ENCODE data around the gene ZNF606. TPM values are rescaled to one million over a fixed set of nuclear protein-coding genes. Genes with fewer than 3 reads are reported as not detected.
A peak's percentile ranks its signal among the peaks of the same experiment; 100 is the strongest.

The ZNF606 gene
- 10 to 100 TPM in 3 of 6 donors, 1 to 10 TPM in 3; 6.1 to 16.0 (median 9.3) TPM for polyA plus RNA-seq (ENCODE audit: low read depth in 6 of 6)

- peaks cover 0 to 28% (median 7%) of the 10 kb centered on the region in 7 donors for H3K9me3 Mint-ChIP-seq
- ATAC-seq (ENCODE audit: low read depth in 2 of 2) (peak; percentile 96), DNase-seq (peak; percentile 87)
- H3K27ac Mint-ChIP-seq = peak within 1 kb of the TSS; percentile 92 to 98 (median 96)
- H3K4me1 Mint-ChIP-seq = peaks cover 33 to 65% (median 65%) of the 10 kb centered on the region in 3 donors
- peak within 1 kb of the TSS; percentile 88 to 96 (median 92) for H3K4me3 Mint-ChIP-seq
- no peaks in the 10 kb centered on the region for H3K27me3 Mint-ChIP-seq
- peaks cover 16 to 55% of the 10 kb centered on the region in 2 donors for H3K36me3 Mint-ChIP-seq
Measured at GRCh38 chr19:58002384-58003173, at the start of gene ZNF606. ZNF606 (minus strand) TSS chr19:58002820; CDS start chr19:58001319, 1,501 bp downstream.

GRCh38 chr19:58052256-58052655 lies 49.6 kb upstream of the ZNF606 start:
- ATAC-seq (ENCODE audit: low read depth in 2 of 2) = no peak
- H3K4me3 Mint-ChIP-seq = no peak overlapping the region
- no peak overlapping the region for H3K27ac Mint-ChIP-seq
- H3K9me3 Mint-ChIP-seq = peaks cover 15 to 39% (median 19%) of the 10 kb centered on the region in 7 donors
- peaks cover 10 to 30% of the 10 kb centered on the region in 2 donors for H3K36me3 Mint-ChIP-seq
- H3K4me1 Mint-ChIP-seq = peaks cover 6 to 18% (median 10%) of the 10 kb centered on the region in 3 donors
- DNase-seq = no peak
- peaks cover 13 to 40% (median 18%) of the 10 kb centered on the region in 3 donors for H3K27me3 Mint-ChIP-seq

GRCh38 chr19:58047672-58048071 lies 45.1 kb upstream of the ZNF606 start:
- ATAC-seq (ENCODE audit: low read depth in 2 of 2) (no peak), DNase-seq (no peak)
- Mint-ChIP-seq H3K4me3 (no peak overlapping the region), H3K27me3 (peaks cover 0 to 39% (median 4%) of the 10 kb centered on the region in 3 donors), H3K36me3 (peaks cover 9 to 10% of the 10 kb centered on the region in 2 donors), H3K27ac (no peak overlapping the region), H3K4me1 (no peaks in the 10 kb centered on the region), H3K9me3 (peaks cover 14 to 38% (median 31%) of the 10 kb centered on the region in 7 donors)

GRCh38 chr19:58046856-58047255 lies 44.2 kb upstream of the ZNF606 start:
- Mint-ChIP-seq H3K36me3 (peaks cover 9 to 10% of the 10 kb centered on the region in 2 donors), H3K27ac (peak overlapping the region in 1 of 6 donors; percentile 72), H3K4me3 (no peak overlapping the region), H3K4me1 (no peaks in the 10 kb centered on the region), H3K9me3 (peaks cover 14 to 39% (median 32%) of the 10 kb centered on the region in 7 donors), H3K27me3 (peaks cover 0 to 40% (median 4%) of the 10 kb centered on the region in 3 donors)
- ATAC-seq (ENCODE audit: low read depth in 2 of 2) (no peak), DNase-seq (no peak)

GRCh38 chr19:58045411-58046050 lies 42.9 kb upstream of the ZNF606 start:
- Mint-ChIP-seq H3K4me1 (no peaks in the 10 kb centered on the region), H3K36me3 (peaks cover 9 to 10% of the 10 kb centered on the region in 2 donors), H3K27me3 (peaks cover 0 to 43% (median 7%) of the 10 kb centered on the region in 3 donors), H3K27ac (peak overlapping the region in 1 of 6 donors; percentile 7), H3K4me3 (peak overlapping the region in 1 of 8 donors; percentile 84), H3K9me3 (peaks cover 12 to 42% (median 31%) of the 10 kb centered on the region in 7 donors)
- DNase-seq = no peak
- no peak for ATAC-seq (ENCODE audit: low read depth in 2 of 2)

GRCh38 chr19:58044886-58045285 lies 42.3 kb upstream of the ZNF606 start:
- no peak overlapping the region for H3K27ac Mint-ChIP-seq

GRCh38 chr19:58044391-58044790 lies 41.8 kb upstream of the ZNF606 start:
- Mint-ChIP-seq H3K27ac (no peak overlapping the region), H3K4me3 (no peak overlapping the region), H3K4me1 (no peaks in the 10 kb centered on the region), H3K9me3 (peaks cover 11 to 37% (median 24%) of the 10 kb centered on the region in 7 donors), H3K27me3 (peaks cover 0 to 42% (median 10%) of the 10 kb centered on the region in 3 donors), H3K36me3 (peaks cover 4 to 5% of the 10 kb centered on the region in 2 donors)
- DNase-seq (no peak), ATAC-seq (ENCODE audit: low read depth in 2 of 2) (no peak)

More at GRCh38 chr19:58044886-58045285, 42.3 kb upstream of the ZNF606 start:
- H3K4me3 Mint-ChIP-seq = no peak overlapping the region
- ATAC-seq (ENCODE audit: low read depth in 2 of 2) = no peak
- no peaks in the 10 kb centered on the region for H3K4me1 Mint-ChIP-seq
- H3K9me3 Mint-ChIP-seq = peaks cover 12 to 40% (median 29%) of the 10 kb centered on the region in 7 donors
- no peak for DNase-seq
- H3K27me3 Mint-ChIP-seq = peaks cover 0 to 43% (median 10%) of the 10 kb centered on the region in 3 donors
- peaks cover 9% of the 10 kb centered on the region in 2 donors for H3K36me3 Mint-ChIP-seq

GRCh38 chr19:58042495-58043340 lies 40.1 kb upstream of the ZNF606 start:
- Mint-ChIP-seq H3K36me3 (peaks cover 0 to 7% of the 10 kb centered on the region in 2 donors), H3K4me3 (no peak overlapping the region), H3K9me3 (peaks cover 7 to 34% (median 22%) of the 10 kb centered on the region in 7 donors), H3K27me3 (peaks cover 0 to 51% (median 20%) of the 10 kb centered on the region in 3 donors), H3K4me1 (no peaks in the 10 kb centered on the region), H3K27ac (no peak overlapping the region)
- DNase-seq (no peak), ATAC-seq (ENCODE audit: low read depth in 2 of 2) (peak in 1 of 2 donors; percentile 37)

GRCh38 chr19:58040751-58041525 lies 38.3 kb upstream of the ZNF606 start:
- no peak overlapping the region for H3K27ac Mint-ChIP-seq
- ATAC-seq (ENCODE audit: low read depth in 2 of 2) = no peak
- H3K27me3 Mint-ChIP-seq = peaks cover 8 to 57% (median 33%) of the 10 kb centered on the region in 3 donors
- peaks cover 4 to 17% of the 10 kb centered on the region in 2 donors for H3K36me3 Mint-ChIP-seq
- H3K4me3 Mint-ChIP-seq = no peak overlapping the region
- DNase-seq = no peak
- peaks cover 6 to 36% (median 19%) of the 10 kb centered on the region in 7 donors for H3K9me3 Mint-ChIP-seq
- no peaks in the 10 kb centered on the region for H3K4me1 Mint-ChIP-seq

GRCh38 chr19:58038688-58039204 lies 36.1 kb upstream of the ZNF606 start:
- Mint-ChIP-seq H3K4me3 (peak overlapping the region in 1 of 8 donors; percentile 64), H3K27me3 (peaks cover 21 to 61% (median 49%) of the 10 kb centered on the region in 3 donors), H3K27ac (peak overlapping the region in 1 of 6 donors; percentile 85), H3K4me1 (peaks cover 8 to 10% (median 9%) of the 10 kb centered on the region in 3 donors), H3K36me3 (peaks cover 4 to 33% of the 10 kb centered on the region in 2 donors), H3K9me3 (peaks cover 11 to 42% (median 28%) of the 10 kb centered on the region in 7 donors)
- no peak for DNase-seq
- no peak for ATAC-seq (ENCODE audit: low read depth in 2 of 2)

- no peak overlapping the region for H3K27ac Mint-ChIP-seq
- ATAC-seq (ENCODE audit: low read depth in 2 of 2) (no peak), DNase-seq (no peak)
- H3K4me3 Mint-ChIP-seq = no peak overlapping the region
- peaks cover 4 to 33% of the 10 kb centered on the region in 2 donors for H3K36me3 Mint-ChIP-seq
- H3K9me3 Mint-ChIP-seq = peaks cover 11 to 42% (median 23%) of the 10 kb centered on the region in 7 donors
- H3K27me3 Mint-ChIP-seq = peaks cover 21 to 61% (median 49%) of the 10 kb centered on the region in 3 donors
- peaks cover 8 to 16% (median 9%) of the 10 kb centered on the region in 3 donors for H3K4me1 Mint-ChIP-seq
Measured at GRCh38 chr19:58037927-58038687, 35.5 kb upstream of the ZNF606 start.
